Measurements from ENCODE around the gene GRM7.
A peak's percentile ranks its signal among the peaks of the same experiment; 100 is the strongest.

The GRM7 gene

DNA sequence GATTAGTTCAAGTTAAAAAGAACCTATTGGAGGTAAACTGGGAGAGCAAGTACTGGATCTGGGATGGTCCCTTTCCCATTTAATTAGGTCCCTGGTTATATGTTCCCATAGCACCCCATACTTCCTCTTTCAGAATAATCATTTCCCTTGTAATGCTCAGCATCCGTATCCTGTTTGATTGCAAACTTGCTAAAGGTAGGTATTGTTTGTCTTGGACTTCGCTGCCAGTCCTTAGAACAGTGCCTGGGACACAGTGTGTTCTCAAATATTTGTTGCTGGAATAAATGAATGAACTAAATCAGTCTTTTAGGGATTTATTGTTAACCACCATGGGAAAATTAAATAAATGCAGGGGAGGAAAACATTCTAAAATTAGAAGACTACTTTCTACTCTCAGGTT is 299.8 kb downstream of the GRM7 start:
- DNase-seq: no peak

DNA sequence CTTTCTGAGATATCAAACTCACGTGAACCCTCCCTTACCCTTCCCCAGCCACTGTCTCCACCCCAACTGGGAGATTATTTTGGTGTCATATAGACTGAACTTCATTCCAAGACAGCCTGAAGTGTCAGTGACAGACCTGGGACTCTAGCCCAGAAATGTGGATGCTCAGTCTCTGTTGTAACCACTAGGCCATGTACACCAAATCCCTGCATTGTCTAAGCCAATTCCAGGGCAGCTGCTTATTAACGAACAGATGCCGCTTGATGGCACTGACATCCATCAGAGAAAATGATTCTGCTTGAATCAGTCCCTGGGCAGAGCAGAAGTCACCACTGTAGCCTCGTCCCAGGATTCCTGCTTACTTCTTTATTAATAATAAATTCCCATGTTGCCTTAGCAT is 305.5 kb downstream of the GRM7 start:
- no peak for DNase-seq

DNA sequence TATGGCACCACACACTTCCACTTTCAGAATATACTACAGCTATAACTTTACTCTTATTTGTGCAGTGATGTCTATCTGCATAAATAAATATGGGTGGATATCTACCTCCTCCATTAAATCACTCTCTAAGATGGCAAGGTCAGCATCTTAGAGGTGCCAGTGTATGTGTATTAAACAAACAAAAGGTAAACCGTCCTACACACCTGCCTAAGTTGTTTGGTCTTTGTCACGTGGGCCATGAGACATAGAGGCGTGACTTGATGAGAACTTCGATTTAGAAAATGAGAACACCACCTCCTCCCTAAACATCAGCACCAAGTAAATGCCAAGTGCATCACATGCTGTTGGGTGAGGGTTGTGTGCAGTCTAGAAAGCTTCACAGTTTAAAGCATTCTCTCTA is 310.6 kb downstream of the GRM7 start:
- no peak for DNase-seq

DNA sequence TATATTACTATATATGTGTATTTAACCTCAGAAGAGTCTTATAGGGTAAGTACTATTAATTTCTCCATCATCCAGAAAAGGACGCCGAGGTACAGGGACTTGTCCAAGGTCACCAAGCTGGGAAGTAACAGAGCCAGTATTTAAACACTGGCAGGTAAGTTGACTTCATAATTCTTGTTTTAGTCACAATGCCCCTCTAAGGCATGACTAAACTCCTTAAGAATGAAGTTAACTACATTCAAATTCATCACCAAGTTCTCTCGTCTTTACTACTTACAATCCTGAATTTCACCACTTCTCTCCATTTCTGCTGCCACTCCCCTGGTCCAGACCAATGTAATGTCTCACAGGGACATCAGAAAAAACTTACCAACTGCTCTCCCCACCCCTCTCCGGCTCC is 312.1 kb downstream of the GRM7 start:
- DNase-seq: no peak

DNA sequence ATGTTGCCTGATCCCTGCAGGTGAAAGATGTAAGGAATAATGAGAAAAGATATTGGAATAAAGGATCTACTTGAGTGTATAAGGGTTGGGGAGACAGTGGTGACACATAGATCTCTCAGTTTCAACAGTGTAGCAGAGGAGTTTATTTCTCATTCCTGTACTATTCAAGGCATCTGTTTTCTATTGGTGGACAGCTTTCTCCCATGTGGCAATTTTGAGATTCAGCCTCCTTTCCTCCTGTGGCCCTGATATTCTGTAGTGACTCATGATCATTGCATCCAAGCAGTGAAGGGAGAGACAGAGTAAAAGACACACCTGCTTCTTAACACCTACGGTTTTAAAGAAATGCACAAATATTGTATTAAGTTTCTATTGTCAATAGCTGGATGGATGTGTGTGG is 327.6 kb downstream of the GRM7 start:
- DNase-seq: no peak

DNA sequence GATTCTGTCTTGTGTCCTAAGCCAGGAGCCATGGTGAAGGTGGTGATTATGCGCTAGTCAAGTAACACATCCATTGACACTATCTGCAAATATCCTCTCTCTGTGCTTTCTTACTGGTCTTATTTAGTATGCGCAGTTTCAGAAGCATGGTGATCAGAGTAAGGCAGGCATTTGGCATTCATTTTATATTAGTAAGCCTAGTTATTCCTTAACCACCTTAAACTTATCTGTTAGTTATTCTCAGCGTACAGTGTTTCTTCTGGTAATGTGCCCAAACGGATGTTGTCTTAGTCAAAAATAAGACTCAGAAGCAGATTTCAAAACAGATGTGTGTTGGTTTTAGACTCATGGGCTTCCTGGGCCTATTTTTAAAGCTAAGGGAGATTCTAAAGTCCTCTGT is 329.2 kb downstream of the GRM7 start:
- no peak for DNase-seq

DNA sequence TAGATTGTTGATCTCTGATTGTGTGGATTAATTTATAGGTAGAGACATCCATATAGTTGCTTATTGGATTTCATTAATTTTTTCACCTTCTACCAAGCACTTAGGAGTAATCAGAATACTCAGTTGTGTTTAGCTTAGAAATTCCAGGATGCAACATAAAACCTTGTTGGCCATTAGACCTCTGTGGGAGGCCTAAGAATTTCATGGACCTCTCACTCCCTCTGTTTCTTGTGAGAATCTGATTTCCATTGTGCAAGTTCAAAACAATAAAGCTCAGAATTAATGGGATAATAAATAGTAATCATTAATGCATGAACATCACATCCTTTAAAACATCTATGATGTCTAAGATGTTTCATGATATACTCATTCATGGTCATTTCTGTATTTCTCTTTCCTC is 332.4 kb downstream of the GRM7 start:
- no peak for DNase-seq

DNA sequence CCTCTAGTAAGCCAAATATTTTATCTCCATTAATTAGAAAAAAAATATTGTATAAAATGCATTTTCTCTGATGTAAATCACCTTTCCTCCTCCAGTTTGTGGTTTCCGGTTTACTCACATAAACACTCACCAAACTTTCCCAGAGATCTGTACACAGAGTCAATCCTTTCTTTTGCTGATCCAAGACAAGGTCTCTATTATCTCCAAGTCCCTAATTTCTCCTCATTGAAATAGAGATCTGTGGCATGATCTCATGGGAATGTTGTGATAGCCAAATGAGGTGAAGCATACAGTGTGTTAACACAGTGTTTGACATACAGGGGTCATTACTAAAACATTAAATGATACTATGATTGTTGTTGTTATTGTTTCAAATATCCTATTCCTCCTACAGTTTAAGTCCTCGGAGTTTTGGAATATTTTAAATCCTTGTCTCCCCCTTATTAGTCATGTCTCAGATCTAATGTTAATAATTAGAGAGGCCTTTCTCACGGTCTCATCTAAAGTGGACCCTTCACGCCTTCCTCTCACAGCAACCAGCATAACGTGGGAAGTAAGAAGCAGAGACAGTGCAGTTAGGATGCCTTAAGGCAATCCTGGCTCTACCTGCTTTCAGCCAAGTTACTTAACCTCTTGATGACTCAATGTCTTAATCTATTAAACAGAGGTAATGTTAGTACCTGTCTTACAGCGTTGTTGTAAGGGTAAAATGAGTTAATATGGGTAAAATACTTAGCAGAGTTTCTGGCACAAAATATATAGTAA is 333.3 kb downstream of the GRM7 start:
- DNase-seq: no peak

DNA sequence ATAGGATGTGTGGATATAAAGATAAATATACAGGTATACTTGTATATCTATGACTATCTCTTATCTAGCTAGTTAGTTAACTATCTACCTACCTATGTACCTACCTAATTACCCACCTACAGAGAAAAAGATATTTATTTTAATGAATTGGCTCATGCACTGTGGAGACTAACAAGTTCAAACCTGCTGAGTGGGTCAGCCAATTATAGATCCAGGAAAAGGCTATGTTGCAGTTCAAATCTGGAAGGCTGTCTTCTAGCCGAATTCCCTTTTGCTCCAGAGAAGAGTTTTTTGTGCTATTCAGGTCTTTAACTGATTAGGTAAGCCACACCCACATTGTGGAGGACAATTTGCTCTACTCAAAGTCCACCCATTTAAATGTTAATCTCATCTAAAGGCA is 335.0 kb downstream of the GRM7 start:
- DNase-seq: no peak

DNA sequence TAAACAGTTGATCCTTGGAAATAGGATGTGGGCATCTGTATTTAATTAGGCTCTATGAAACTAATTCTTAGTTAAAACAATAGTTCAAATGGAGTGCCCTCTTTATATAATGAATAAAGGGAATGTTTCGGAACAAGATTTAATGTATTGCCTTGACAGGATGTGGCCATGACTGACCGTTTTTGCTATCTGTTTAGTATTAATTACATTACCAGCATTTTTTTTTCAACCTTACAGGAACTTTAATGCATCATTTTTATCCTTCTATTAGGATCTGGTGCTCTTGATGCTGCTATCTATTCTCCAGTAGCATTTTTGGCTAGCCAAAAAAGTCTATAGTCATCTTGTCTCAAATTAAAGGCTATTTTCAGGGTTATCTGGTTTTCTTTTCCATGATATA is 340.9 kb downstream of the GRM7 start:
- no peak for DNase-seq

DNA sequence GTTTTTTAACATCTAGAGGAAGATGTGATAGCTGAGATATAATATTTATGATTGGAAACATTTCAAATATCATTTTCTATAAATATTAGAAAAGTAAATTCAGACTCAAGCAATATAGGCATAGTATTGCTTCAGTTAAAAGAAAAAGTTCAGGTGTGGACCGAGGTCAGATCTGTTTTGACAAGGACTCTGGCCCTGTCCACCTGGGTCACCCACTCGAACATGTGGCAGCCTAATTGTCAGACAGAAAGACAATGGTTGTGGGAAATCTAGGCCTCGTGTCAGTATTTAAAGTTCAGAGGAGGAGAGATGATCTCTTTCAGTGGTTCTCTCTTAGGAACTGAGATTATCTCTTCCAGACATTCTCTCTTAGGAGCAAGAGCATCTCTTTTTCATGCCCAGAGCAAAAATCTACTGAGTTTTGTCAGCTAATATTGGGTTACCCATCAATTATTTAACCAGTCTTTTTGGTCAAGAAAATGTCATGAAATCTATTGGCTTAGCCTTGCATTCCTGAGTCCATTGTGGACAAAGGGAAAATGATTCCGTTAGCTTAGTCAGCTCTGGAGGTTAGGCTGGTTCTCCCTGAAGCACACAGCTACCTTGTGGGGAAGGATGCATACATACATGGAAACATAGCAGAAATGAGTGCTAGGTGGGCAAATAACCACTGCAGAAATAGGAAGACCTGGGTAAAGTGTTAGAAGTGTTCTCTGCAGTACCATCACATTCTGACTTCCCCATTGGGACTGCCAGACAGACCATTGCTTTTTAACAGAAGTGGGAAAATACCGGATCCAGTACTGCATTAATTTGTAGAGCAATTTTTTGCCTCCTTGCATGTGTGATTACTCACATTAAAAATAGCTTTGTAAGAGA is 343.3 kb downstream of the GRM7 start:
- DNase-seq: no peak

DNA sequence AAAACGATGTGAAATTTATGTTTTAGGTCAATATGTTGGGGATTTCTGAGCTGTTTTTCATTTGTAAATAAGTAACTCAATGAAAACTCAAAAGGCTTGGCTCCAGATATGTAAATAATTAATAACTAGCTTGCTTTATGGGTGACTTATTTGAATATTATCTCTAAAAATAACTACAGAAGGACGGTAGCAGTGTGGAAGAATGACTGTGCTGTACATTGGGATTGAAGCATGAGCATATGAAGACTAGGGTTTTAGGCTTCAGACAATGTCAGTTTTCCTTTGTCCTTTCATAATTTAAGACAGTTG is 343.9 kb downstream of the GRM7 start:
- DNase-seq: no peak

DNA sequence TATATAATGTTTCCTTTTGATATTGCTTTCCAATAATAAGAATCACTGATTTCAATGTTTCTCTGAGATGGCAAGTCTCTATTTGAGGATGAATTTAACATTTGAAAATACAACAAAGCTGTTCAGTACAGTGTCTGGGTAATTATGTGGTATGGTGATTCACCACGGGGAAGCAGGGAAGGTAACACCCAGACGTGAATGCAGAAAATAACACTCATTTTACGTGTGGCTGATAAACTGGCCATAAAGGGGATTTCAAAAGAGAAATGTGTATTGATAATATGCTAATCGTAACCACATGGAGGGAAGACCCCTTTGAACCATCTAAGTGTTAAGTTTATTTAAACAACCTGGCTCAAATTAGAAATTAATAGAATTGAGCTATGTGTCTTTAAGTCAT is 344.6 kb downstream of the GRM7 start:
- no peak for DNase-seq

DNA sequence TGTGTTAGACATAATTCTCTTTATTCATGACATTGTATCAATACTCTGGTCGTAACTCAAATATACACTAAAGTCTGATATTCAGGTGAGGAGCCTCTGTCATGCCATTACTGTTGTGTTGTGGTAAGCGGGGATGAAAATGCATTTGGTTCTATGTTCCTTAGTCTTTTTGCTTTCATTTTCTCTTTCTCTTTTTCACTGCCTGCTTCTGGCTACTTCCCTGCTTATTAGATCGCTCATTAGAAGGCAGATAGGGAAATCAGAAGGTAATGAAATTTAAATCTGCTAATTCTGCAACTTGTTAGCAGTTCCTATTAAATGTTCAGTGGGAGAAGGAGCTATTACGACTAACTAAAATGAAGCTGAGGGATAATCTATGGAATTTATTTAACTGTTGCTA is 345.0 kb downstream of the GRM7 start:
- peak; percentile 21 for DNase-seq

DNA sequence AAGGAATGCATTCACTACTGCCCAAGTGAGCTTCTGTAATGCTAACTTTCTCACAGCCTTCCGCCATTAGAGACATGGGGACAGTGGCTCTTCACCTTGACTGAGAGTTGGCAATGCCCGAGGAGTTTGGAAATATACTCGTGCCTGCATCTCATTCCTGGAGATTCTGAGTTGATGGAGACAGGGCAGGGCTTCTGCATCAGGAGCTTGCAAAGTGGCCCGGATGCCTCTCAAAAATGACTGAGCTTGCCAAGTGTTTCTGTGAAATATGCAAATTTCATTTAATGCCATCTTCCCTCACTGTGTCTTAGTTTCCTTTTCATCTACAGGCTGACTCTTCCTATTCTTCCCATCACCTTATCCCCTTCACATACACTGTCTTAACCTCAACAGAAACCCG is 346.2 kb downstream of the GRM7 start:
- no peak for DNase-seq

DNA sequence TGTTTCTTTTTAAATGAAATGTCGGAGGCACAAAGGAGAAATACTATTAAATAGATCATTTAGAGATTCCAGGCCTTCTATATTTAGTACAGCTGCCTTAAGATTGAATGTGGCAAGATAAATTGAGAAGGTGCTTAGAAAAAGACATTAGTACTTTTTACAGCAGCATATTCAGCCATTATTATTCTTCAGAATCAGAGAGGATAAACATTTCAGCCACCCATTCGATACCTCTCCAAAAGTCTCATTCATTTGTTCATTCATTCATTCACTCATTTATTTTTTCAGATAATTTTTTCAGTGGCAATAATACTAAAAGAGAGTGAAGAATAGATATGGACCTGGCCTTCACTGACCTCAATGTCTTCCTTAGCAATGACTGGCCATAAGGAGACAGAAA is 347.0 kb downstream of the GRM7 start:
- DNase-seq: no peak

DNA sequence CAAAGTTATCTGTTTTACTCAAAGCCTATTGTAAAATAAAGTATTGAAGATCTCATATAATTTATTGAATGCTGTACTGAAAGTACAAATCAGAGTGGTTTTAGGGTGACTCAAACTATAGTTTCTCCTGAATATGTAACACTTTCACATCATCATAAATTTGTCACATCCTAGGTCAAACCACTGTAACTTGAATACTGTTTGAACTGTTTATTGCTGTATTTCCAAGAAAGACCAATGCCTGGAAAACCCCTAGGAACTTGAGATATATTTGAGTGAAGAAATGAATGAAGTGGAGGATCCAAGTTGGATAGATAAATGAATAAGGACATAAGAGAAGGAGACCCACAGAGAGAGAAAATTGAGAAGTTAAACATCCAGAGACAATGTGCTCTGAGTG is 348.2 kb downstream of the GRM7 start:
- no peak for DNase-seq

DNA sequence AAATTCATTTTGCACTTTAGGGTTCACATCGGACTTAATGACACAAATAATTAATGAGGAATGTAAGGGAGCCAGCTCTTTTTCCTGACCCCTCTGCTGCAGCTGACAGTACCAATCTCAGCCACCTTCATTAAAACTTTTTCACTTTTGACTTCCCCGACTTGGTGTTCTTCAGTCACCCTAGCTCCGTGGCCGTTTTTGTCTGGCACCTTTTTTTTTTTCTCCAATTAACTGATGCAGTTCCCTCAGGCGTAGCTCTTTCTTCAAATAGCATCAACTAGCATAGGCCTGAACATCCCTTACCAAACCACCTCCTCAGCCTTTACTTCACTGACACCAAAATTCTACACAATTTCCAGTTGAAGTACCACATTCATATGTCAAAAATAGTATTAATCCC is 350.8 kb downstream of the GRM7 start:
- no peak for DNase-seq

DNA sequence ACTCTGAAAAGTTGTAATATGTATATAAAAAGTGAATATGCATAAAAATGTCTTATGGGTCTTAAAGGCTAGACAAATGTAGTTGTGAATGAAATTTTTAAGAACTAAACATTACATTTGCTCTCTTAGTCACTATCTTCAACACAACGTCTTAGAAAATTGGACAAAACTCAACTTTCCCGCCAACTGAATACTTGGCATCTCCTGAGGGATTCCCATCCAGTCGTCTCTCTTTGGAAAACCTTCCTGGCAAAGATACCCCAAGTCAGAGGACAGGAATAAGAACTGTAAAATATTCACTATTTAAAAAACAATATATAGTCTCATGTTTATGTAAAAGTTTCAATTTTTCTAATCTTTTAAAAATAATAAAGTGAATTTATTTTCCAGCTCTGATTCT is 354.8 kb downstream of the GRM7 start:
- no peak for DNase-seq

DNA sequence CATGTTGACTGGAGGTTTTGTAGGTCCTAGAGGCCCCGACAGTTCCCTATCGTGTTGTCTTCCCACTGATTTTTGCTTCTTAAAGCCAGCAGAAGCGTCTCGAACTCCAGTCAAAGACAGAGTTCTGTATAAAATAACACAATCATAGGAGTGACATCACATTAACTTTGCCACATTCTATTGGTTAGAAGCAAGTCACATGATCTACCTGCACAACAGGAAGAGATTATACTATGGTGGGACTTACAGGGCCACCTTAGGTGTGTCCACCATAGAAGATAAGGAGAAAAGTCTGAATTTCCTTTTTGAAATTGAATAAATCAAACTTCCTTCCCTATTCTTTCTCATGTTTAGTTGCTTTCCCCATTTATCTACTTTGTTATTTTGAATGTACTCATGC is 365.5 kb downstream of the GRM7 start:
- no peak for DNase-seq

DNA sequence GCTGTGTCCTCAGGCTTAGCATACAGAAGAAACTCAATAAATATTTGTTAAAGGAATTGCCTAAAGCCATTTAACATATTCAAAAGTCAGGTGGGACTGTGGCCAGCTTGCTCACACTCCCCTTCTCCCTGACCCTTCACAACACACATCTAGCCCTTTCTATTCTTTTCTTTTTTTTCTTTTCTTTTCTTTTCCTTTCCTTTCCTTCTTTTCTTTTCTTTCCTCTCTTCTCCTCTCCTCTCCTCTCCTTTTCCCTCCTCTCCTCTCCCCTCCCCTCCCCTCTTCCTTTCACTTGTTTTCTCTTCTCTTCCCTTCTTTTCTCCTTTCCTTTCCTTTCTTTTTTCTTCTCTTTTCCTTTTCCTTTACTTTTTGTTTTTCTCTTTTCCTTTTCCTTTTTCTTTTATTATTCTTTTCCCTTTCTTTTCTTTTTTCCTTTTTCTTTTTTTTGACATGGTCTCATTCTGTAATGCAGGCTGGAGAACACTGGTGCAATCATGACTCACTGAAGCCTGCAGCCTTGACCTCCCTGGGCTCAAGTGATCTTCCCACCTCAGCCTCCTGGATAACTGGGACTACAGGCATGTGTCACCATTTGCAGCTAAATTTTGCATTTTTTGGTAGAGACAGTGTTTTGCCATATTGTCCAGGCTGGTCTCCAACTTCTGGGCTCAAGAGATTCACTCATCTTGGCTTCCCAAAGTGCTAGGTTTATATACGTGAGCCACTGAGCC is 377.8 kb downstream of the GRM7 start:
- DNase-seq: no peak

DNA sequence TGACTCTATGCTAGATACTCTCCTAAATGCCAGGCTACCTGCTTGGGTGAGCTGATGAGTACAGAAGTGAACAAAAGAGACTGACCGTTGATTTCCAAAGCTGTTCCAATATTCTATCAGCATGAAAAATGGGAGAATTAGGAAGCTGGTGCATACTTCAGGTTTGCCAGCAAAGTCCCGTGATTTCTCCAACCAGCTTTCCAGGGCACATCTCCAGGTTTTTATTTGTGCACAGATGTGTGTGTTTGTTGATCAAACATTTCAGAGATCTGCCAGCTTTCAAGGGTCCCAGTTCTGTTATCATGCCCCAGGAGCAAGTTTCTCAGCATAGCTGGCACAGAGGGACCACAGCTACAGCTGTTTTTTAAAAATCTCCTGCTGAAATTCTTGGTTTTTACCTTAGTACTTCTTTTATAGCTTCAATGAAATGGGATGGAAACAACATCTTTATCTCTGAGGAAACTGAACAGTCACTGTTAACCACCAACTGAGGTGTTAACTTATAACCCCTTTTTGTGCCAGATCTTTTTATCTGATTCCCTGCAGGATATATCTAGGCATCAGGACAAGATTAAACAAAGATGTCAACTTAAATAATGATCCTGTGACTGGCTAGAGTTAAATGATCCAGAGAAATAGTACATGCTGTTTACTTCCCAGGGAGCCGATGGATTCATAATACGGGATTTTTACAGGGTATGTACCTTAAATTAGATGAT is 380.8 kb downstream of the GRM7 start:
- no peak for DNase-seq

DNA sequence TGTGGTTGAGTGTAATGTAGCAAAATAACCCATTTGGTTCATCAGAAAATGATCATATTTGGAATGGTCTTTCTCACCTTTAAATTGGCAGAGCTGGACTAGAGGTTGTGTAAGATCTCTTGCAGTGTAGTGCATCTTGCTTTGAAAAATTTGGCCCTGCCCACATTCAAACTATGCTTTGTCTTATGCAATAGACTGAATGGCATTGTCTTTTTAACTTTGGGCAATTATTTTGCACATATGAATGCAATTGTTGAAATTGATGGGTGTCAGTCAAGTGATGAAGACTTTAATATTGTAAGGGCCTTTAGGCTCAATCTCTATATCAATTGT is 381.4 kb downstream of the GRM7 start:
- no peak for DNase-seq
